ENCODE measurements around the gene TWIST2.

TWIST2 gene

GRCh38 chr2:238929242-238930081, 81.6 kb downstream of the TWIST2 start:
- no peaks in the 10 kb centered on the region for H3K4me1 Mint-ChIP-seq (ENCODE audit: low read depth)
- no peaks in the 10 kb centered on the region for H3K36me3 Mint-ChIP-seq (ENCODE audit: low read depth)
- peaks cover 11% of the 10 kb centered on the region for H3K27me3 Mint-ChIP-seq (ENCODE audit: low read depth)
- no peaks in the 10 kb centered on the region for H3K9me3 Mint-ChIP-seq
- DNase-seq (ENCODE audit: low spot score) = no peak
- H3K27ac Mint-ChIP-seq = no peak overlapping the region
- no peak overlapping the region for H3K4me3 Mint-ChIP-seq

DNA sequence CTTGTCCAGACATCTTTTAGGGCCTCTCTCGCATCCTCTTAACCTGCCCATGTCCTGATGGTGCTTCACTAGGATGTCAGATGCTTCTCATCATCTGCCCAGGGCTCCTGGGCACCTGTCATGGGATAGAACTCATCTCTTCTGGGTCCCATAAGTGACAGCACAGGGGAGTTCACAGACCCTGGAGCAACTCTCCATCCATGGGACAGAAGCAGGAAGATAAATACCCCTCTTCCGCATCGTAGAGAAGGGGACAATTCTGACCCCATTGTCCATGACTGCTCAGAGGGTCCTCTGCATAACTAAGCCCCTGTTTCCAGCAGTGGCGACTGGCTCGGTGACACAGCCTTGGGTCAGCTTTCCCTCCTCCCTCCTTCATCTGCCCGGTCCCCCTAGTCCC, 82.3 kb downstream of the TWIST2 start:
- H3K27me3 Mint-ChIP-seq (ENCODE audit: low read depth) = peaks cover 11% of the 10 kb centered on the region
- no peaks in the 10 kb centered on the region for H3K4me1 Mint-ChIP-seq (ENCODE audit: low read depth)
- H3K9me3 Mint-ChIP-seq = no peaks in the 10 kb centered on the region
- no peak for DNase-seq (ENCODE audit: low spot score)
- H3K27ac Mint-ChIP-seq = no peak overlapping the region
- H3K36me3 Mint-ChIP-seq (ENCODE audit: low read depth) = no peaks in the 10 kb centered on the region
- no peak overlapping the region for H3K4me3 Mint-ChIP-seq

- H3K27me3 Mint-ChIP-seq (ENCODE audit: low read depth) = peaks cover 4% of the 10 kb centered on the region
Observed at GRCh38 chr2:238936162-238937052, 88.5 kb downstream of the TWIST2 start.

DNA sequence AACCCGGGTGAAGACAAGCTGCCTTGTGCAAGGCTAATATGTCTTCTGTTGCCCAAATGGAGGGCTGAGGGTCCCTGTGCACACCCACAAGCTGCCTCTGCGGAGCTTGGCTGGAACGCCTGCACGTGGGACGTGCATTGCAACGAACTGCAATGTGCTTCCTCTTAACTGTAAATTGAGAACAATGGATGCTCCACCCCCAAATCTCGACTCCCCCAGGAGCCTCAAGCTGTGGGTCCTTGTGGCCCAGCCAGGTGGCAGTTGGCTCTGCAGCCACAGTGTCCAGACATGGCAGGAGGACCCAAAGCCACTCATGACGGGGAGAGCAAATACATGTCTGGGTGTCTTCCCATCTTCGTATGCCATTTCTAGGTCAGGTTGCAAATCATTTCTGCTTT, 90.1 kb downstream of the TWIST2 start:
- no peak overlapping the region for H3K4me3 Mint-ChIP-seq
- no peaks in the 10 kb centered on the region for H3K9me3 Mint-ChIP-seq
- no peak overlapping the region for H3K27ac Mint-ChIP-seq
- H3K27me3 Mint-ChIP-seq (ENCODE audit: low read depth) = no peaks in the 10 kb centered on the region
- no peaks in the 10 kb centered on the region for H3K36me3 Mint-ChIP-seq (ENCODE audit: low read depth)
- no peak for DNase-seq (ENCODE audit: low spot score)
- H3K4me1 Mint-ChIP-seq (ENCODE audit: low read depth) = no peaks in the 10 kb centered on the region

More at GRCh38 chr2:238936162-238937052, 88.5 kb downstream of the TWIST2 start:
- H3K4me1 Mint-ChIP-seq (ENCODE audit: low read depth) = no peaks in the 10 kb centered on the region
- H3K4me3 Mint-ChIP-seq = no peak overlapping the region
- H3K36me3 Mint-ChIP-seq (ENCODE audit: low read depth) = no peaks in the 10 kb centered on the region
- no peak for DNase-seq (ENCODE audit: low spot score)
- no peak overlapping the region for H3K27ac Mint-ChIP-seq
- H3K9me3 Mint-ChIP-seq = no peaks in the 10 kb centered on the region

DNA sequence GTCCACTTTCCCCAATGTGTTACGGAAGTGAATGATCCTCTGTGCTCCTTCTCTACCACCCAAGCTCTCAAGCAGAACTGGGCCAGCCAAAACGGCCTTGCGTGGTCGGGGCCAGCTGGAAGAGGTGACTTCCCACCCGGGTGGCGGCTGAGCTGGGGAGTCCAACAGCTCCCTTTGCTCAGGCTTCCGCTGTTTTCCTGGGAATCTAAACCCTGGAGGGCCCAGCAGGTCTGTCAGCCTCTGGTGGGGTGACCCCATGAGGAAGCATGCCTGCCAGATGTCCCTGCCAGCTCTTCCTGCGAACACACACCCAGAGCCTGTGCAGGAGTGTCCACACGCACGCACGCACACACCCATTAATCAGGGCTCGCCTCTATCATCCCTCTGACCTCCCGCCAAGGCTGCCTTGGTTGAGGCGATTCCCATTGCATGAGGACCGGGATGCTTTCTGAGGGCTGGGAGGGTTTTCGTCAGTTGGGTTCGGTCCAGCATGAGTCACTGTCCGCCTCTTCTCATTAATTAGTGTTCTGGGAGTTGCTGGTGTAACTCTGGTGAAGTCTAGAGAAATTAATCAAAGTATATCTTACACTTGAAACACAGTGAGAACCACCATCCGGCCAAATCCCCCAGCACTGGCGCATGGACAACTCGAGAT, 90.6 kb downstream of the TWIST2 start:
- Mint-ChIP-seq H3K4me1 (ENCODE audit: low read depth) (no peaks in the 10 kb centered on the region), H3K27ac (no peak overlapping the region), H3K36me3 (ENCODE audit: low read depth) (no peaks in the 10 kb centered on the region), H3K4me3 (no peak overlapping the region), H3K9me3 (no peaks in the 10 kb centered on the region), H3K27me3 (ENCODE audit: low read depth) (no peaks in the 10 kb centered on the region)
- no peak for DNase-seq (ENCODE audit: low spot score)

DNA sequence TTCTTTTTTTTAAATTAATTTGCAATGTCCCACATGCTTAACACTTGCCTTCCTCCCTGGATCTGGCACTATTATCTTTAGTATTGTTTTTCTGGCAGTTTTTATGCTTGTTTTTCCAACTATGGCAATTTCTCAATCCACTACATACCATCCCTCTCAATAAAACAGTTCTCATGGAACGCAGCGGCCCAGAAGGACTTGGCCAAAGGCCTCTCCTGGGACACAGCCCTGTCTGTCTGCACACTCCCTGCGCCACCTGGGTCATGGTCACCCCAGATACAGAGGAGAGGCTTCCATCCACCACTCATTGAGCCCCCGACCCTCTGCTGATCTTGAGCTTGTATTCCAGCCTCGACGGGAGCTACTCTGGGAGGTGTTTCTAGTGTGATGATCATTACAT, 91.2 kb downstream of the TWIST2 start:
- Mint-ChIP-seq H3K9me3 (no peaks in the 10 kb centered on the region), H3K4me3 (no peak overlapping the region), H3K27ac (no peak overlapping the region), H3K36me3 (ENCODE audit: low read depth) (no peaks in the 10 kb centered on the region), H3K27me3 (ENCODE audit: low read depth) (no peaks in the 10 kb centered on the region), H3K4me1 (ENCODE audit: low read depth) (no peaks in the 10 kb centered on the region)
- no peak for DNase-seq (ENCODE audit: low spot score)

DNA sequence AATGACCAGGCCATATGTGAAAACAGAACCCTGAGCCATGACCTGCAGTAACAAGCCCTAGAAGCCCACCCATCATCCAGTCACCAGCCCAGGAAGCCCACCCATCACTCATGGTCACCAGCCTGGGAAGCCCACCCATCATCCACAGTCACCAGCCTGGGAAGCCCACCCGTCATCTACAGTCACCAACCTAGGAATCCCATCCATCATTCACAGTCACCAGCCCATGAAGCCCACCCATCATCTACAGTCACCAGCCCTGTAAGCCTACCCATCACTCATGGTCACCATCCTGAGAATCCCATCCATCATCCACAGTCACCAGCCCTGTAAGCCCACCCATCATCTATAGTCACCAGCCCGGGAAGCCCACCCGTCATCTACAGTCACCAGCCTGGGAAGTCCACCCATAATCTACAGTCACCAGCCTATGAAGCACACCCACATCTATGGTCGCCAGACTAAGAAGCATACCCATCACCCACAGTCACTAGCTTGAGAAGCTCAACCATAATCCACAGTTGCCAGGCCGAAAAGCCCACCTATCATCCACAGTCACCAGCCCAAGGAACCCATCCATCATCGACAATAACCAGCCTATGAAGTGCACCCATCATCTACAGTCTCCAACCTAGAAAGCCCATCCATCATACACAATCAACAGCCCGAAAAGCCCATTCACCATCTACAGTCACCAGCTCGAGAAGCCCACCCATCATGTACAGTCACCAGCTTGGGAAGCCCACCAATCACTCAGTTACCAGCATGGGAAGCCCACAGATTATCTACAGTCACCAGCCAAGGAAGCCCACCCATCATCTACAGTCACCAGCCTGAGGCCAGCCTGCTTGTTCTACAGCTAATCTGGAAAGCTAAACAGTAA, 91.9 kb downstream of the TWIST2 start:
- H3K36me3 Mint-ChIP-seq (ENCODE audit: low read depth) = no peaks in the 10 kb centered on the region
- H3K27ac Mint-ChIP-seq = no peak overlapping the region
- no peak overlapping the region for H3K4me3 Mint-ChIP-seq
- no peak for DNase-seq (ENCODE audit: low spot score)
- H3K27me3 Mint-ChIP-seq (ENCODE audit: low read depth) = no peaks in the 10 kb centered on the region
- H3K4me1 Mint-ChIP-seq (ENCODE audit: low read depth) = no peaks in the 10 kb centered on the region
- no peaks in the 10 kb centered on the region for H3K9me3 Mint-ChIP-seq

DNA sequence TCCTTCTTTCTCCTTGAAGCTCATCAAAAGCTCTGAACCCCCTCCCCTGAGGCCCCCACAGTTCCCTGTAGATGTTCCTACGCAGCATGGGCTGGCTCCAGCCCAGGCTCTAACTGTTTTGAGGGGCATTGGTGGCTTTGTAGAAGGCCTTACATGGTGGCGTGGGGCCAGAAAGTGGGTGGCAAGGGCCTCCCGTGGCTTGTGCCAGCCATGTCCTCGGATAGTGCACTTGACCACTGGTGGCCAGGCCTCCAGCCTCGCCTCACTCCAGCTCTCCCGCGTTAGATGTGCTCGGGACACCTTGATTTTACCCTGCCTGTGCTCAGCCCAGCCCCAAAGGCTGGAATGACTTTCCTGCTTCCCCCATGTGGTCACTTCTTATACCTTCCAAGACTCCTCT, 92.9 kb downstream of the TWIST2 start:
- Mint-ChIP-seq H3K4me3 (no peak overlapping the region), H3K36me3 (ENCODE audit: low read depth) (no peaks in the 10 kb centered on the region), H3K27me3 (ENCODE audit: low read depth) (no peaks in the 10 kb centered on the region), H3K4me1 (ENCODE audit: low read depth) (no peaks in the 10 kb centered on the region), H3K9me3 (no peaks in the 10 kb centered on the region), H3K27ac (no peak overlapping the region)
- DNase-seq (ENCODE audit: low spot score) = no peak

- H3K27me3 Mint-ChIP-seq (ENCODE audit: low read depth) = no peaks in the 10 kb centered on the region
- H3K9me3 Mint-ChIP-seq = no peaks in the 10 kb centered on the region
- DNase-seq (ENCODE audit: low spot score) = no peak
- H3K36me3 Mint-ChIP-seq (ENCODE audit: low read depth) = no peaks in the 10 kb centered on the region
- no peak overlapping the region for H3K27ac Mint-ChIP-seq
- no peaks in the 10 kb centered on the region for H3K4me1 Mint-ChIP-seq (ENCODE audit: low read depth)
- no peak overlapping the region for H3K4me3 Mint-ChIP-seq
Observed at GRCh38 chr2:238941262-238941792, 93.4 kb downstream of the TWIST2 start.

DNA sequence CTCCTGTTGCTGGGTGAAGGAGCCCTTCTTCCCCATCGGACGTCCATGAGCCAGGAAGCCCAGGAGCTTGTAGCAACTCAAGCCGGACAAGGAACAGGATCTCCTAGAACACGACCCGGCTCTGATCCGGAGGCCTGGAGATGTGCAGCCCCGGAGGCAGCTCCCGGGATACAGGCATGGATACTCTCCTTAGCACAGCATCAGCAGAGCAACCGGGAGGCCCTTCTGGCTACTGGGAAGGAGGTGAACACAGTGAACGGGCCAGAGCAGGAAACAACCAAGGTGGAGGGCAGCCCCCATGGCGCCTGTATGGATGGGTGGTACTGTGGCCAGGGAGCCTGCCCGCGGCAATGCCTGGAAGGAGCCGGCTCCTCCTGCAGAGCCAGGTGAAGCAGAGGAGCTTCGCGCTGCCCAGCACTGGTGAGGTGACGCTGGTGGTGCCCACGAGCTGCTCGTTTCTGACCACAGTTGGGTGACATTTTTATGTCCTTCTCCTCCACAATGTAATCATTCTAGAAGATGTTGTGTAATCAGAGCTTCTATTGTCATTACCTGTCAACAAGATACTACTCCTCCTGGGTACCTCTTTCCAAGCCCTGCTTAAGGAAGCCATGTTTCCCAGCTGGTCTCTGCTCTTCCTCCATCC, 94.3 kb downstream of the TWIST2 start:
- H3K4me1 Mint-ChIP-seq (ENCODE audit: low read depth) = no peaks in the 10 kb centered on the region
- H3K36me3 Mint-ChIP-seq (ENCODE audit: low read depth) = no peaks in the 10 kb centered on the region
- no peaks in the 10 kb centered on the region for H3K9me3 Mint-ChIP-seq
- no peak overlapping the region for H3K27ac Mint-ChIP-seq
- DNase-seq (ENCODE audit: low spot score) = no peak
- no peaks in the 10 kb centered on the region for H3K27me3 Mint-ChIP-seq (ENCODE audit: low read depth)
- no peak overlapping the region for H3K4me3 Mint-ChIP-seq

DNA sequence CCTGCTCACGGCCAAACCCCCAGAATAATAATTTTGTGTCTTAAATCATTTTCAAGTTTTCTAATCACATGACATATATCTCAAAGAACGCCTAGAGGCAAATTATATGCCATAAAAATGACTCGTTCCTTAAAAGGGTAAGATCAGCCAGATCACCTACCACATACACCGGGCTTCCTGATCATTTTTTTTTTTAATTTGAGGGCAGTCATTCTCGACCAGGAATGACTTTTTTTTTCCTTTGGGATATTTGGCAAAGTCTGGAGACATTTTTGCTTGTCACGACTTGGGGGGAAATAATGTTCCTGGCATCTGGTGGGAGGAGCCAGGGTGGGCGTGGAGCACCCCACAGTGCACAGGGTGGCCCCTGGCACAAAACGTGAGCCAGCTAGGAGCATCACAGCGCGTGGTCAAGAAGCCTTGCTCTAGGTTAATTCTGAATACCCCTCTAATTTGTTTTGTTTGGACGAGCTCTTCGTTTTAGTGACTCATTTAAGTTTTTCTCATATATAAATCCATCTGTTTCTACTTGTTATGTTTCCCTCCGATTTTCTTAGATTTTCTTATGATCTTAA, 94.9 kb downstream of the TWIST2 start:
- H3K9me3 Mint-ChIP-seq = no peaks in the 10 kb centered on the region
- no peak for DNase-seq (ENCODE audit: low spot score)
- H3K27ac Mint-ChIP-seq = no peak overlapping the region
- H3K4me1 Mint-ChIP-seq (ENCODE audit: low read depth) = no peaks in the 10 kb centered on the region
- H3K36me3 Mint-ChIP-seq (ENCODE audit: low read depth) = no peaks in the 10 kb centered on the region
- no peaks in the 10 kb centered on the region for H3K27me3 Mint-ChIP-seq (ENCODE audit: low read depth)
- no peak overlapping the region for H3K4me3 Mint-ChIP-seq

- no peaks in the 10 kb centered on the region for H3K36me3 Mint-ChIP-seq (ENCODE audit: low read depth)
- no peak overlapping the region for H3K4me3 Mint-ChIP-seq
- H3K4me1 Mint-ChIP-seq (ENCODE audit: low read depth) = peaks cover 5% of the 10 kb centered on the region
- DNase-seq (ENCODE audit: low spot score) = no peak
- H3K27ac Mint-ChIP-seq = no peak overlapping the region
- H3K9me3 Mint-ChIP-seq = no peaks in the 10 kb centered on the region
- H3K27me3 Mint-ChIP-seq (ENCODE audit: low read depth) = no peaks in the 10 kb centered on the region
Observed at GRCh38 chr2:238943338-238944067, 95.6 kb downstream of the TWIST2 start.
